Chondrocyte (in vitro differentiated cells): ENCODE data around the gene NEDD4L. TPM values are rescaled to one million over a fixed set of nuclear protein-coding genes. Genes with fewer than 3 reads are reported as not detected.

Source experiments
- DNase-seq: peaks from one replicate; pipeline ENCODE4 v3.0.0; 2021; ENCODE audit warnings: mixed read lengths, low spot score
- H3K27ac Mint-ChIP-seq: one replicate; pipeline ENCODE4 v1.8.0; 2021; ENCODE audit warnings: mild to moderate bottlenecking, moderate library complexity, mixed read lengths; ENCODE audit not compliant: unreplicated experiment
- H3K27me3 Mint-ChIP-seq: 2 replicates; pipeline ENCODE4 v1.8.0; 2021; ENCODE audit warnings: low read depth, mixed read lengths
- H3K36me3 Mint-ChIP-seq: 2 replicates; pipeline ENCODE4 v1.8.0; 2021; ENCODE audit warnings: low read depth, mixed read lengths
- H3K4me1 Mint-ChIP-seq: 2 replicates; pipeline ENCODE4 v1.8.0; 2021; ENCODE audit warnings: low read depth, mild to moderate bottlenecking, mixed read lengths
- H3K4me3 Mint-ChIP-seq: one replicate; pipeline ENCODE4 v1.8.0; 2021; ENCODE audit warnings: mild to moderate bottlenecking, moderate library complexity, mixed read lengths; ENCODE audit not compliant: unreplicated experiment
- H3K9me3 Mint-ChIP-seq: 2 replicates; pipeline ENCODE4 v1.8.0; 2021; ENCODE audit warnings: low read depth, mixed read lengths
- CTCF ChIP-seq: fragments of 200-600 bp; sonication (generic); IDR thresholded peaks from 2 replicates; pipeline ENCODE4 v1.5.0; 2021; ENCODE audit warnings: antibody characterized with exemption, mild to moderate bottlenecking, moderate library complexity
- total RNA-seq: library from RNA; stranded (reverse); gene quantifications from 3 replicates; pipeline ENCODE4 v1.2.1, GENCODE V29; 2021

Gene NEDD4L
- total RNA-seq, 1 donor from 2014 or later = 25.8 TPM

DNA sequence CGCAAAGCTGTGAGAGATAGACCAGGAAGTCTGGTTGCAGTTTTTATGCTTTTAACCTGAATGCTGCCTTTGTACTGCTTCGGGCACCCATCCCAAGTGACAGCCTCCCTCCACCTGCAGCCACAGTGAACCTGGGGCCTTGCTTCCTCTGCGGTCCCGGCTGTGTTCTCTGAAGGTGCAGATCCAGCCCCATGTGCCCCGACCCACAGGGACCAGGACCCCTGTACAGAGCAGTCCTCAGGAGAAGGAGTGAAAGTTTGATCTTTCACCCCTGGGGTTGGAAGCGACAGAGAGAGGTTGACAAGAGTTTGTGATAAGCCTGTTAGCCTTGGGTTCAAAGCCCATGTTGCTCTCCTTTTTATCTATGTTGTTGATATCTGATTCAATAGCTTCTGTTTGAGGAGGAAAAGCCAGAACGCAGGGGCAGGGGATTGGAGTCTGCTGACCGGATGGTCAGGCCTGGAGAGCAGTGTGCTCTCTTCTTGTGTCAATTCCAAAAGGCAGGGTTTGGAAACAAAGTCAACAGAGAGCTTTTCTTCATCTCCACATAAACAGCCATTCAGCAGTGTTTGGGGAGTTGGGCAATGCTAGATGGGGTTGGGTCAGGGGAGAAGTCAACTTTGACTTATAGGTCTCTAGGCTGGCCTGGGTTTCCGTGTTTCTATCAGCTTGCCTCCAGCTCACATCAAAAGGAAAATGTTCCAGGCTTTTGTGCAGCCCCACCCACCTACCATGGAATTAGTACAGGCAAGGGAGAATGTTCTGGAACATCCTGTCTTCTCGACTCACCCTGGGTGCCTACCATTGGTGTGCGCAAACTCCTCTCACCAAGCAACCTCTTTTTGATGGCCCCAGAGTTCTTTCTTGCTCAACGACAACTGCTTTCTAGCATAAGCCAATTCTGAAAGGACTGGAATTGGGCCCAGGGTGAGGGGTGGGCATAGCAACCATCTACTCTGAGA lies 369.9 kb downstream of the NEDD4L start:
- no peak overlapping the region for H3K4me3 Mint-ChIP-seq
- no peaks in the 10 kb centered on the region for H3K9me3 Mint-ChIP-seq
- DNase-seq = no peak
- TF ChIP-seq CTCF = no peak
- H3K27ac Mint-ChIP-seq = no peak overlapping the region
- H3K4me1 Mint-ChIP-seq = peaks cover 20% of the 10 kb centered on the region
- H3K27me3 Mint-ChIP-seq = peaks cover 10% of the 10 kb centered on the region
- no peaks in the 10 kb centered on the region for H3K36me3 Mint-ChIP-seq

DNA sequence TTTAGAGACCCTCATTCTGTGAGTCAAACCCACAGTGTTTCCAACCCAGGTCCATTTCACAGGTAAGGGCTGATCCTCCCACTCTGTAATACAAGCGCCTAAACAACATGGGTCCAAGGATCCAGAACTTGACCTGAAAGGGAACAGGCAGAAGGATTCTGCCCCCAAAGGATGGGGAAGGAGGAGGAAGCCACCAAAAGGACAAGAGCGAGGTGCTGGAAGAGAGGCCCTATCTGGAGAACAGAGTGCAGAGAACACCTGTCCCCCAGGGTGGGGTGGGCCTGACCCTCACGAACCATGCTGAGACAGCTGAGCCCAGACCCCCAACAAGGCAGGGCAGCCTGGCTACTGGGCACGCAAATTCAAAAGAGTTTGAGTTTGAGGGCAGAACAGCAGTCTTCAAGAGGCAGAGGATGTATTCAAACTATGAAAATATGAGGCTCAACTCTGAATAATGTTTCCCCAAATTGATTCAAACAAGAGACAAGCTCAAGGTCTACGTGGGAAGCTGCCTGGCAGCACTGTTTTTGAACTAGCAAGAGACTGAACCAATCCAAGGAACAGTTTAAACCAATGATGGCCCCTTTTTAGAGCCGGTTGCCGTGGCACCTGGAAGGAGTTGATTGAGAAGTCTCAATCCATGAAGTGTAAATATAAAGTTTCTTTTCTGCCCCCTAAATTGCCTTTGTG lies 372.1 kb downstream of the NEDD4L start:
- H3K4me3 Mint-ChIP-seq = no peak overlapping the region
- TF ChIP-seq CTCF = no peak
- H3K36me3 Mint-ChIP-seq = no peaks in the 10 kb centered on the region
- H3K4me1 Mint-ChIP-seq = peaks cover 20% of the 10 kb centered on the region
- peaks cover 8% of the 10 kb centered on the region for H3K9me3 Mint-ChIP-seq
- no peak overlapping the region for H3K27ac Mint-ChIP-seq
- no peak for DNase-seq
- peaks cover 16% of the 10 kb centered on the region for H3K27me3 Mint-ChIP-seq

DNA sequence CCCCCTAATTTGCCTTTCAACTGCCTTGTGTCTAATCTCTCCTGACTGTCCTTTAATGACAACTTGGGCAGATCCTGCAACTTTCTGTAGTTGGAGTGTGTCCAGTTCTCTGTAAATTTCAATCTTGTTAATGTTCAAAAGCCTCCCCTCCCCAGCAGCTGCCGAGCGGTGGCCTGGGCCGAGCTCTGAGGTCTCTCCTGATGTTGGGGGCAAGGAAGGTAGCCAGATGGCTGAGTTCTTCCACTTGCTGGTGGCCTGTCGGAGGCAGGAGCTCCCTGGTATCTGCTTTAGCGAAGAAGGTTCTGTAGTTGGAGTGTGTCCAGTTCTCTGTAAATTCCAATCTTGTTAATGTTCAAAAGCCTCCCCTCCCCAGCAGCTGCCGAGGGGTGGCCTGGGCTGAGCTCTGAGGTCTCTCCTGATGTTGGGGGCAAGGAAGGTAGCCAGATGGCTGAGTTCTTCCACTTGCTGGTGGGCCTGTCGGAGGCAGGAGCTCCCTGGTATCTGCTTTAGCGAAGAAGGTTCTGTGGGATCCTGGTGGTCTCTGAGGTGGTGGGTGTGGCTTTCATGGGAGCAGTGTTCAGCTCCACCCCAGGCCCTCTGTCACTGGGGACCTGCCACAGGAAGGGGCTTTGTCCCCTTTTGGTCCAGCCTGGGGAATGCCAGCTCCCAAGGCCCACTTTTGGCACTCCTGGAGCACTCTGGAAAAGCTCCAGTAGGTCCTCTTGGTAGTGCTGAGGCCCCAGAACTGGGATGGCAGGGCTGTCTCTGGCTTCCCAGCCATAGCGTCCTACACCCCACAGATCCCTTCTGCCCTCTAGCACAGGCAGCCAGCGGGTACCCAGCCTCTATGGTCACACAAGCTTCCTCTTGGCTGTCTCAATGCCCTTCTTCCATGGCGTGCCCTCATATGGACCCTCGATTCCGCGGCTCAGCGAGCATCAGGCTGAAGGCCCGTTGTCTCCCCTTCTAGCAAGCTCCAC lies 373.0 kb downstream of the NEDD4L start:
- no peak for TF ChIP-seq CTCF
- peaks cover 17% of the 10 kb centered on the region for H3K27me3 Mint-ChIP-seq
- H3K4me1 Mint-ChIP-seq = peaks cover 20% of the 10 kb centered on the region
- DNase-seq = no peak
- H3K4me3 Mint-ChIP-seq = no peak overlapping the region
- peak overlapping the region; percentile 45 for H3K27ac Mint-ChIP-seq
- H3K36me3 Mint-ChIP-seq = no peaks in the 10 kb centered on the region
- peaks cover 8% of the 10 kb centered on the region for H3K9me3 Mint-ChIP-seq

DNA sequence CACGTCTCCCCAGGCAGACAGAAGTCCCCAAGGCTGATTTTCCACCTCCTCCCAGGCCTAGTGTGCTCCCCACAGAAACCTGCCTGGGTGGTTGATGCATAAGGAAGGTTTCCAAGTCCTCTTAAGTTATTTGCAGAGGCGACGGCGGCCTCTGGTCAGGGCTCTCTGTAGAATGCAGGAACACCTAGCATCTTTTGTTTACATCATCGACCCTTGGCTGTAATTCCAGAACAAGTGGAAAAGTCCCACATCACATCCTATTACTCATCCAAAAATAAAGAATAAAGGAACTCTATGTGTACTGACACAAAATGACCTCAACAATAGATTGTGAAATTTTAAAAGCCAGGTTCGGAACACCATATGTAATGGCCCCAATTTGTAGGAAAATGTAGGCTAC lies 373.7 kb downstream of the NEDD4L start:
- Mint-ChIP-seq H3K4me3 (no peak overlapping the region), H3K9me3 (peaks cover 8% of the 10 kb centered on the region), H3K36me3 (no peaks in the 10 kb centered on the region), H3K27ac (no peak overlapping the region), H3K27me3 (peaks cover 17% of the 10 kb centered on the region), H3K4me1 (peaks cover 20% of the 10 kb centered on the region)
- no peak for TF ChIP-seq CTCF
- no peak for DNase-seq
